HCT116 (cell line): Measurements from ENCODE around the gene UBQLN1. TPM values are rescaled to one million over a fixed set of nuclear protein-coding genes. Genes with fewer than 3 reads are reported as not detected.

ENCODE experiments used
- ATAC-seq: fragments of 200-7000 bp; cut with Tn5 transposase; 2 replicates; pipeline ENCODE4 v1.9.1; 2020; ENCODE audit warnings: mild to moderate bottlenecking, moderate library complexity
- BruUV-seq: library from RNA; stranded (reverse); fragments of 400-500 nt; replicated peaks from 2 replicates; lab custom pipeline; 2021; lab: Mats Ljungman, UMichigan
- CTCF ChIA-PET: fragments of 300-600 bp; sonication (Branson Sonifier 250); formaldehyde crosslinking; loops from one replicate; lab custom pipeline; 2021; ENCODE audit warnings: antibody characterized with exemption; lab: Charles Lee
- POLR2A ChIA-PET: fragments of 300-600, 350-600 bp; sonication (Branson Sonifier 250); formaldehyde crosslinking; loops from one replicate; lab custom pipeline; 2021; ENCODE audit warnings: antibody characterized with exemption; lab: Charles Lee
- RAD21 ChIA-PET, 2 experiments: fragments of 300-600 bp; sonication (Branson Sonifier 250); formaldehyde crosslinking; loops; one replicate each; lab custom pipeline; 2023; ENCODE audit warnings: low total read pairs in 2 of 2; ENCODE audit not compliant: uncharacterized antibody in 2 of 2, unreplicated experiment in 2 of 2, low non-redundant PET in 1 of 2; lab: Charles Lee
- DNase-seq: peaks from one replicate; pipeline ENCODE4 v3.0.0-alpha.2; 2010; ENCODE audit warnings: low read depth, low spot score
- H2AFZ ChIP-seq: fragments of 200-600 bp; shearing (Covaris generic), sonication (generic); 2 replicates; pipeline ENCODE4 v1.6.1; 2017; ENCODE audit warnings: low read depth, mixed run types, mixed read lengths, antibody characterized with exemption, low read length; ENCODE audit not compliant: poor library complexity, severe bottlenecking
- H3K27ac ChIP-seq: 2 replicates; pipeline ENCODE4 v1.5.1; 2012; ENCODE audit warnings: low read depth, low read length
- H3K27me3 ChIP-seq: fragments of 200-600 bp; sonication (generic); 2 replicates; pipeline ENCODE4 v1.6.1; 2016; ENCODE audit warnings: mixed run types, low read length, mixed read lengths; ENCODE audit not compliant: insufficient read depth
- H3K36me3 ChIP-seq, 2 experiments: fragments of 200-500 bp in 1 of 2; fragments of 200-600 bp in 1 of 2; sonication (Bioruptor generic) in 1 of 2; sonication (generic) in 1 of 2; 2 replicates each; pipeline versions ENCODE4 v1.5.1 to v1.6.1; 2014 to 2016; ENCODE audit warnings: low read length in 2 of 2, inconsistent platforms in 1 of 2, mixed read lengths in 1 of 2, mixed run types in 1 of 2; ENCODE audit not compliant: insufficient read depth in 2 of 2, control insufficient read depth in 1 of 2
- H3K4me1 ChIP-seq, 2 experiments: fragments of 200-600 bp in 1 of 2; sonication (generic) in 1 of 2; 2 replicates each; pipeline versions ENCODE4 v1.5.1 to v1.6.1; 2012 to 2017; ENCODE audit warnings: low read length in 2 of 2, inconsistent platforms in 1 of 2, mild to moderate bottlenecking in 1 of 2, mixed read lengths in 1 of 2, mixed run types in 1 of 2, moderate library complexity in 1 of 2; ENCODE audit not compliant: insufficient read depth in 2 of 2, control insufficient read depth in 1 of 2
- H3K4me2 ChIP-seq: fragments of 200-600 bp; sonication (generic); 2 replicates; pipeline ENCODE4 v1.6.1; 2017; ENCODE audit warnings: mixed run types, low read length, mixed read lengths
- H3K4me3 ChIP-seq, 2 experiments: fragments of 200-600 bp in 1 of 2; sonication (generic) in 1 of 2; replicated peaks in 1 of 2; 2 replicates each; pipeline ENCODE4 v1.5.1; 2011 to 2016; ENCODE audit warnings: low read length in 2 of 2, control low read depth in 1 of 2, low read depth in 1 of 2, mild to moderate bottlenecking in 1 of 2, mixed read lengths in 1 of 2, mixed run types in 1 of 2
- H3K79me2 ChIP-seq: fragments of 200-600 bp; sonication (generic); 2 replicates; pipeline ENCODE4 v1.6.1; 2017; ENCODE audit warnings: mild to moderate bottlenecking, mixed run types, low read length, moderate library complexity, mixed read lengths; ENCODE audit not compliant: insufficient read depth
- H3K9ac ChIP-seq: fragments of 200-600 bp; sonication (generic); 2 replicates; pipeline ENCODE4 v1.6.1; 2016; ENCODE audit warnings: low read length, mixed read lengths
- H3K9me2 ChIP-seq: fragments of 200-600 bp; sonication (generic), shearing (Covaris generic); 2 replicates; pipeline ENCODE4 v1.6.1; 2017; ENCODE audit warnings: mixed run types, mild to moderate bottlenecking, moderate library complexity; ENCODE audit not compliant: insufficient read depth
- H3K9me3 ChIP-seq, 2 experiments: fragments of 200-500 bp in 1 of 2; fragments of 200-600 bp in 1 of 2; sonication (Bioruptor generic) in 1 of 2; sonication (generic) in 1 of 2; 2 replicates each; pipeline ENCODE4 v1.6.1; 2014 to 2017; ENCODE audit warnings: low read length in 2 of 2, mixed read lengths in 2 of 2, inconsistent platforms in 1 of 2, low read depth in 1 of 2, mild to moderate bottlenecking in 1 of 2, mixed run types in 1 of 2, moderate library complexity in 1 of 2; ENCODE audit not compliant: control insufficient read depth in 1 of 2, insufficient read depth in 1 of 2
- H4K20me1 ChIP-seq: fragments of 200-600 bp; sonication (generic), shearing (Covaris generic); 2 replicates; pipeline ENCODE4 v1.6.1; 2017; ENCODE audit warnings: mixed run types, mild to moderate bottlenecking, moderate library complexity; ENCODE audit not compliant: insufficient read depth
- CBX3 ChIP-seq: IDR thresholded peaks from 2 replicates; pipeline ENCODE4 v1.6.1; 2012; ENCODE audit warnings: low read depth
- CEBPB ChIP-seq: IDR thresholded peaks from 2 replicates; pipeline ENCODE4 v1.6.1; 2012; ENCODE audit warnings: low read depth
- EGR1 ChIP-seq: IDR thresholded peaks from 2 replicates; pipeline ENCODE4 v1.6.1; 2012; ENCODE audit warnings: low read depth
- ELF1 ChIP-seq: IDR thresholded peaks from 2 replicates; pipeline ENCODE4 v1.6.1; 2012; ENCODE audit warnings: low read depth, borderline replicate concordance
- EZH2phosphoT487 ChIP-seq: fragments of 200-600 bp; IDR thresholded peaks from 2 replicates; pipeline ENCODE4 v1.6.1; 2018; ENCODE audit warnings: antibody characterized with exemption, borderline replicate concordance
- FOSL1 ChIP-seq: IDR thresholded peaks from 2 replicates; pipeline ENCODE4 v1.6.1; 2012; ENCODE audit warnings: low read depth
- JUND ChIP-seq: IDR thresholded peaks from 2 replicates; pipeline ENCODE4 v1.6.1; 2012
- POLR2A ChIP-seq: IDR thresholded peaks from 2 replicates; pipeline ENCODE4 v1.7.0; 2011; ENCODE audit warnings: borderline replicate concordance; ENCODE audit not compliant: insufficient read depth, insufficient read length; ENCODE audit errors: extremely low read depth
- POLR2AphosphoS5 ChIP-seq: IDR thresholded peaks from 2 replicates; pipeline ENCODE4 v1.6.1; 2011; ENCODE audit warnings: mild to moderate bottlenecking, low read depth, low read length, moderate library complexity
- RAD21 ChIP-seq: IDR thresholded peaks from 2 replicates; pipeline ENCODE4 v1.6.1; 2012; ENCODE audit warnings: low read depth, mild to moderate bottlenecking
- REST ChIP-seq: IDR thresholded peaks from 2 replicates; pipeline ENCODE4 v1.6.1; 2012; ENCODE audit warnings: low read depth
- SIN3A ChIP-seq: IDR thresholded peaks from 2 replicates; pipeline ENCODE4 v1.6.1; 2012; ENCODE audit warnings: low read depth
- SP1 ChIP-seq: IDR thresholded peaks from 2 replicates; pipeline ENCODE4 v1.6.1; 2012; ENCODE audit warnings: low read depth
- YY1 ChIP-seq: IDR thresholded peaks from 2 replicates; pipeline ENCODE4 v1.6.1; 2011; ENCODE audit warnings: low read length, low read depth, moderate library complexity, mild to moderate bottlenecking; ENCODE audit not compliant: insufficient replicate concordance; ENCODE audit errors: extremely low read depth
- ZFX ChIP-seq: fragments of 450-650 bp; IDR thresholded peaks from 2 replicates; pipeline ENCODE4 v1.6.1; 2017
- intact Hi-C: fragments of 100-400 bp; cut with micrococcal nuclease; formaldehyde crosslinking; loops from 2 replicates; pipeline ENCODE4 v1.10.0; 2022
- total RNA-seq: library from RNA; stranded (reverse); gene quantifications from one replicate; pipeline ENCODE4 v1.2.1, GENCODE V29; 2021; ENCODE audit not compliant: unreplicated experiment

Gene UBQLN1
- total RNA-seq, 1 experiment from 2014 or later: 128 TPM

- ChIA-PET RAD21 (no interaction called here), POLR2A (no interaction called here), CTCF (no interaction called here)
- H3K9ac ChIP-seq: no peak overlapping the region
- H2AFZ ChIP-seq: no peak overlapping the region
- H3K36me3 ChIP-seq: no peaks in the 10 kb centered on the region
- intact Hi-C loops: no loop called here
- no peaks in the 10 kb centered on the region; a peak in 1 of 4 replicates for H3K9me3 ChIP-seq
- no peaks in the 10 kb centered on the region for H3K4me1 ChIP-seq
- no TSS peak for BruUV-seq
- DNase-seq: no peak
- no peak for ATAC-seq
- TF ChIP-seq YY1 (no peak), CEBPB (no peak), JUND (no peak), REST (no peak), EGR1 (no peak), EZH2phosphoT487 (no peak), SP1 (no peak), ZFX (no peak), FOSL1 (no peak), ELF1 (no peak), CBX3 (no peak), SIN3A (no peak), RAD21 (no peak), POLR2A (no peak), POLR2AphosphoS5 (no peak)
- no peaks in the 10 kb centered on the region for H3K79me2 ChIP-seq
- no peaks in the 10 kb centered on the region for H3K9me2 ChIP-seq
- no peak overlapping the region for H3K4me2 ChIP-seq
- no peaks in the 10 kb centered on the region for H4K20me1 ChIP-seq
- no peaks in the 10 kb centered on the region for H3K27me3 ChIP-seq
- H3K27ac ChIP-seq: no peak overlapping the region
- no peak overlapping the region for H3K4me3 ChIP-seq
Measured at GRCh38 chr9:83715221-83715620, 7.5 kb upstream of the UBQLN1 start.
